Lower leg skin (tissue), 3 donors: Measurements from ENCODE around the gene IMMP2L.

ENCODE experiments used
- POLR2A ChIP-seq, 2 donors: fragments of 450-650 bp; IDR thresholded peaks; one replicate each; pipeline ENCODE4 v1.6.1; 2016 to 2017; ENCODE audit warnings: antibody characterized with exemption in 2 of 2, mild to moderate bottlenecking in 1 of 2, moderate library complexity in 1 of 2
- TF ChIP-seq, protein P1 (sequence below), 3 donors: fragments of 450-650 bp; IDR thresholded peaks; one replicate each; pipeline ENCODE4 v1.5.1; 2016; ENCODE audit warnings: antibody characterized with exemption in 3 of 3, mild to moderate bottlenecking in 3 of 3, moderate library complexity in 2 of 3

DNA sequence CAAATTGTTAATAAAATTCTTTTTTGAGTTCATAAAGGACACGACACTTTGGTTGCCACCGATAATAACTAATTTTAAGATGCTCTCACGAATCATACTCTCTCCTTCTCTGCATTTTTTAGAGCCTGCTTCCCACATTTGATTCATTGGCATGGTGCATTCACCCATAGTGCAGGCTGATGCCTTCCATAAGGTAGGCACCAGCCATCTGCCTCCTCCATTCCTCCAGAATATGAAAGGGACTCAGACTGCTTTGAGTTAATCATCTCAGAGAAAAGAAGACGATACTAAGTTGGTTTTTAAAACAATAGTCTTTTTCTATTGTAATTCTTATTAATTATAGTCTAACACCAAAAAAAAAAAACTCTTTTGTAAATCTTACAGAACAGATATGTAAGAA is 505.2 kb downstream of the IMMP2L start:
- TF ChIP-seq, protein P1, sequence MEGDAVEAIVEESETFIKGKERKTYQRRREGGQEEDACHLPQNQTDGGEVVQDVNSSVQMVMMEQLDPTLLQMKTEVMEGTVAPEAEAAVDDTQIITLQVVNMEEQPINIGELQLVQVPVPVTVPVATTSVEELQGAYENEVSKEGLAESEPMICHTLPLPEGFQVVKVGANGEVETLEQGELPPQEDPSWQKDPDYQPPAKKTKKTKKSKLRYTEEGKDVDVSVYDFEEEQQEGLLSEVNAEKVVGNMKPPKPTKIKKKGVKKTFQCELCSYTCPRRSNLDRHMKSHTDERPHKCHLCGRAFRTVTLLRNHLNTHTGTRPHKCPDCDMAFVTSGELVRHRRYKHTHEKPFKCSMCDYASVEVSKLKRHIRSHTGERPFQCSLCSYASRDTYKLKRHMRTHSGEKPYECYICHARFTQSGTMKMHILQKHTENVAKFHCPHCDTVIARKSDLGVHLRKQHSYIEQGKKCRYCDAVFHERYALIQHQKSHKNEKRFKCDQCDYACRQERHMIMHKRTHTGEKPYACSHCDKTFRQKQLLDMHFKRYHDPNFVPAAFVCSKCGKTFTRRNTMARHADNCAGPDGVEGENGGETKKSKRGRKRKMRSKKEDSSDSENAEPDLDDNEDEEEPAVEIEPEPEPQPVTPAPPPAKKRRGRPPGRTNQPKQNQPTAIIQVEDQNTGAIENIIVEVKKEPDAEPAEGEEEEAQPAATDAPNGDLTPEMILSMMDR (IDR thresholded peaks at IDR 0.05): no peak
- TF ChIP-seq POLR2A (IDR thresholded peaks at IDR 0.05): no peak
